Measurements from ENCODE around the gene PIP5KL1. TPM values are rescaled to one million over a fixed set of nuclear protein-coding genes. Genes with fewer than 3 reads are reported as not detected.
A peak's percentile ranks its signal among the peaks of the same experiment; 100 is the strongest.

The PIP5KL1 gene
- total RNA-seq, 2 donors from 2014 or later = 0.85 to 0.89 TPM

GRCh38 chr9:127977884-127978647 is 47.5 kb upstream of the PIP5KL1 start:
- Histone ChIP-seq H3K27me3 (no peaks in the 10 kb centered on the region), H3K9ac (ENCODE audit: low read depth in 2 of 2, low read length in 2 of 2) (peak overlapping the region; percentile 93 to 97), H3K36me3 (no peaks in the 10 kb centered on the region), H3K4me3 (peak overlapping the region; percentile 83), H3K27ac (peak overlapping the region; percentile 96), H3K4me1 (peaks cover 42% of the 10 kb centered on the region), H3K9me3 (no peaks in the 10 kb centered on the region)
- DNase-seq = peak; percentile 74
- intact Hi-C loops (cut with DNase I) = no loop called here
- TF ChIP-seq CTCF (IDR thresholded peaks at IDR 0.05) = no peak

- Histone ChIP-seq H3K4me1 (peaks cover 44% of the 10 kb centered on the region), H3K27ac (peak overlapping the region; percentile 96), H3K4me3 (peak overlapping the region; percentile 83), H3K9me3 (no peaks in the 10 kb centered on the region), H3K9ac (ENCODE audit: low read depth in 2 of 2, low read length in 2 of 2) (peak overlapping the region; percentile 93 to 97), H3K27me3 (no peaks in the 10 kb centered on the region), H3K36me3 (no peaks in the 10 kb centered on the region)
- DNase-seq = peak; percentile 71
- no peak for TF ChIP-seq CTCF (IDR thresholded peaks at IDR 0.05)
- intact Hi-C loops (cut with DNase I) = no loop called here
Measured at GRCh38 chr9:127977009-127977883, 46.7 kb upstream of the PIP5KL1 start.

GRCh38 chr9:127976498-127976897 is 45.9 kb upstream of the PIP5KL1 start:
- no peak for TF ChIP-seq CTCF (IDR thresholded peaks at IDR 0.05)
- Histone ChIP-seq H3K36me3 (no peaks in the 10 kb centered on the region), H3K4me1 (peaks cover 48% of the 10 kb centered on the region), H3K27me3 (no peaks in the 10 kb centered on the region), H3K27ac (peak overlapping the region; percentile 96), H3K9me3 (no peaks in the 10 kb centered on the region), H3K4me3 (peak overlapping the region; percentile 83), H3K9ac (ENCODE audit: low read depth in 2 of 2, low read length in 2 of 2) (peak overlapping the region; percentile 40 to 93)
- intact Hi-C loops (cut with DNase I) = no loop called here
- peak; percentile 82 for DNase-seq

GRCh38 chr9:127975376-127976315 is 45.1 kb upstream of the PIP5KL1 start:
- H3K4me3 ChIP-seq = no peak overlapping the region
- TF ChIP-seq CTCF (IDR thresholded peaks at IDR 0.05) = no peak

More at GRCh38 chr9:127975376-127976315, 45.1 kb upstream of the PIP5KL1 start:
- Histone ChIP-seq H3K9me3 (no peaks in the 10 kb centered on the region), H3K9ac (ENCODE audit: low read depth in 2 of 2, low read length in 2 of 2) (peak overlapping the region; percentile 47 to 93), H3K27ac (peak overlapping the region; percentile 96), H3K27me3 (no peaks in the 10 kb centered on the region), H3K36me3 (no peaks in the 10 kb centered on the region), H3K4me1 (peaks cover 48% of the 10 kb centered on the region)
- intact Hi-C loops (cut with DNase I) = no loop called here
- peak; percentile 27 for DNase-seq

Measured in colonic mucosa (tissue), 4 donors.